GM21737 (cell line): Measurements from ENCODE around the gene SLC15A1.

Source experiments
- ATAC-seq: cut with Tn5 transposase; IDR thresholded peaks from one replicate; pipeline ENCODE4 v1.9.1; 2021; ENCODE audit warnings: mild to moderate bottlenecking, moderate library complexity; ENCODE audit not compliant: unreplicated experiment

SLC15A1 gene, protein sequence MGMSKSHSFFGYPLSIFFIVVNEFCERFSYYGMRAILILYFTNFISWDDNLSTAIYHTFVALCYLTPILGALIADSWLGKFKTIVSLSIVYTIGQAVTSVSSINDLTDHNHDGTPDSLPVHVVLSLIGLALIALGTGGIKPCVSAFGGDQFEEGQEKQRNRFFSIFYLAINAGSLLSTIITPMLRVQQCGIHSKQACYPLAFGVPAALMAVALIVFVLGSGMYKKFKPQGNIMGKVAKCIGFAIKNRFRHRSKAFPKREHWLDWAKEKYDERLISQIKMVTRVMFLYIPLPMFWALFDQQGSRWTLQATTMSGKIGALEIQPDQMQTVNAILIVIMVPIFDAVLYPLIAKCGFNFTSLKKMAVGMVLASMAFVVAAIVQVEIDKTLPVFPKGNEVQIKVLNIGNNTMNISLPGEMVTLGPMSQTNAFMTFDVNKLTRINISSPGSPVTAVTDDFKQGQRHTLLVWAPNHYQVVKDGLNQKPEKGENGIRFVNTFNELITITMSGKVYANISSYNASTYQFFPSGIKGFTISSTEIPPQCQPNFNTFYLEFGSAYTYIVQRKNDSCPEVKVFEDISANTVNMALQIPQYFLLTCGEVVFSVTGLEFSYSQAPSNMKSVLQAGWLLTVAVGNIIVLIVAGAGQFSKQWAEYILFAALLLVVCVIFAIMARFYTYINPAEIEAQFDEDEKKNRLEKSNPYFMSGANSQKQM

DNA sequence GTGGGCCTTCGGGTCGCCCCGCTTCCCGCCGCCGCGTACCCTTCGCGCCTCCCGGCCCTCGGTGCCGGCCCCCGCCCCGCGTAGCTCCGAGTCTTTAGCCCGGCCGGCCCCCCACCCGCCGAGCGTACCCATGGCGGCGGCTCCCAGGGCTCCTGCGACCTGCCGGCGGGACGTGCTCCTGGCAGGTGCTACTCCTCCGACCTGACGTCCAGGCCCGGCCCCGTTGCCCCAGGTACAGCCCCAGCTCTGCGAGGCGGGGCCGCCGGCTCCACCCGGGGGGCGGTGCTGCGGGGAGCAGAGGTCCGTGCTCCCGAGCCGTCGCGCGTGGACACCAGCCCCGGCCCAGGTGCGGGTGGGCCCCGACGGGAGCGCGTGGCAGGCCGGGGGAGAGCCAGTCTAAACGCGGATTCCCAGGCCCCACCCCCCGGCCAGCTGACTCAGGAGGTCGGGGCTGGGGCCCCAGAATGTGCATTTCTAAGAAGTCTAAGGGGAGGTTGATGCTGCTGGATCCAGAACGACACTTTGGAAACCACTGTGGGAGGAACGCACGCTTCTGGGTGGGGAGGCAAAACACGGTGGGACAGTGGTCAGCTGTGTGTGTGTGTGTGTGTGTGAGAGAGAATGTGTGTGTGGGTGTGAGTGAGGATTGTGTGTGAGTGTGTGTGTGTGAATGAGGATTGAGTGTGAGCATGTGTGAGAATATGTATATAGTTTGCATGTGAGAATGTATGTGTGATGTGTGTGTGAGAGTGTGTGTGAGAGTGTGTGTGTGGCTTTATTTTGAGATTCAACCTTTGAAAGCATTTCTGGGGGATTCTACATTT, at the start of gene SLC15A1:
Gene SLC15A1, minus strand, starts transcription at position 206 of the 824 bp plus-strand sequence. Its CDS starts 74 bp downstream, at position 132.
- ATAC-seq: no peak

DNA sequence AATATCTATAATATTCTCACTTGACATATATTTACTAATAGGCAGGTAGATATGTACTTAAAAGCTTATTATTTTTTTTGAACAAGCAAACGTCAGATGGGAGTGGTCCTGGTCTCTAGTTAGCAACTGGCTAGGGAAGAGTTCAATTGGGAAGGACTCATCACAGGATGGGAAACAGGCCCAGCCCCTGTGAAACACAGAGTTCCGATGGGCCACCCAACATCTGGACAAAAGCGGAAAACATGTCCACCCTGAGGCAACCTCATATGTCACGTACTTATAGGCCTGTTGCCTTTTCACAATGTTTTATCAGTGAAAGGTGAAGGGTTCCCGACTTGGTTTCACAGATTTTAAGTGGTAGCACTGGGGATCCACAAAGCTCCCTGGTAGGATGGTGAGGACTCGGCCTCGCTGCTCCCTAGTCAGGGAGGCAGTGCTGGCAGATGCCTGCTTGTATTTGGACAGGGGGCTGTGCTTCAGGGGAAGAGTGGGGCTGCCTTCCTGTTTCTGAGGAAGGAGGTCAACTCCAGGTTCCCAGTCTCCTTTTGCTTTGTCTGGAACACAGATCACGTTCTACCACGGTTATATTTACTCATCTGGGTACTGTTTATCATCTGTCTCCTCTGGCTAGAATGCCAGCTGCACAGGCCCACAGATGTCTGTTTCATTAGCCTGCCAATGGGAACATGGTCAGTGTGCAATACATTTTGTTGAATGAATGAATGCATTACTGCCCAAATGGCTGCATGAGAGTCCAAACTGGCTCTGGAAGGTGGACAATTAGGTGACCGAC, 49.4 kb upstream of the SLC15A1 start:
- no peak for ATAC-seq

DNA sequence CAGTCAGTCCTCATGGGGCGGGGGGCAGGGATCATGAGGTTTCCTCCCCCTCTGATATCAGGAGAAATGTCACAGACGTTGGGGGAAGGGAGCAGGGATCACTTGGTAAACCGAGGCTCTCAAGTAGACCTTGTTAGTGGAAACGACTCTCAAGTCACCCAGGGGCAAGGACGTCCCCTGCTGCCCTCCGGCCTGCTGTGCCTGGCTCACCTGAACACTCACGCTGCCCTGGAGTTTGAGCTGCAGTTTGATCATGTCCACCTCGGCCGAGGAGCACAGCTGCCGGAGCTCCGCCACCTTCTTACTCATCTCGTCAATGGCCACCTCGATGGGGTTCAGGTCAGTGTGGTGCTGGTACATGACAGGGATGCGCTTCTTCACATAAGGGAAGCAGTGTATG, 47.6 kb upstream of the SLC15A1 start:
- no peak for ATAC-seq

DNA sequence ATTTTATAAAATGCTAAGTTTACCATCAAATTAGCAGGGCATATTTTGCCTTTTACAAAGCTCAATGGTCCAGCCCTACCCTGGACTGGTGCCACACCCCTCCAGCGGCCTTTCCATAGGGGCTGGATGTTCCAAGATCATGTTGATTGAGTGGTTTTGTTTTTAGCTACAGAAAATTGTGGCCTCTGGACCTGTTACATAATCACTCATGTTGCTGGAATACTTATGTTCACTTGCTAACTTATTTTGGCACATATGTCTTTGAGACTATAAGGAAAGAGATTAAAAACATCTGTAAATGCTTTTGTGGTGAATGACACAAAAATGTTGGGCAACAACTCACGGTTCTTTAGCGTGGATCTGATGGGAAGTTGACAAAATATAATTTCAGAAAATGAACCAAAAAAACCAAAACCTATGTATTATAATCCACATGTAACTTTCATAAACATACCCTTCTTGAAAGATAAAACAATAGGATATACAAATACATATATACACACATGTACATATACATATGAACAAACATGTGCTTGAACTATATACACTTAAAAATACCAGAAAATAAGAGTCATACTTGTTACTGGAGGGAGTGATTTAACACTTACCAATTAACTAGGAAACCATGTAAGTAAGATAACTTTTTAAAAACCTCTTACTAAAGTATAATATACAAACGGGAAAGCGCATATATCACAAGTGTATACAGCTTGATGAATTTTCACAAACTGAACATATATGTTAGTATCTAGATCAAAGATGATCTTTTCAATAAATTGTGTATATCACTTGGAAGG, 46.6 kb upstream of the SLC15A1 start:
- ATAC-seq: no peak

DNA sequence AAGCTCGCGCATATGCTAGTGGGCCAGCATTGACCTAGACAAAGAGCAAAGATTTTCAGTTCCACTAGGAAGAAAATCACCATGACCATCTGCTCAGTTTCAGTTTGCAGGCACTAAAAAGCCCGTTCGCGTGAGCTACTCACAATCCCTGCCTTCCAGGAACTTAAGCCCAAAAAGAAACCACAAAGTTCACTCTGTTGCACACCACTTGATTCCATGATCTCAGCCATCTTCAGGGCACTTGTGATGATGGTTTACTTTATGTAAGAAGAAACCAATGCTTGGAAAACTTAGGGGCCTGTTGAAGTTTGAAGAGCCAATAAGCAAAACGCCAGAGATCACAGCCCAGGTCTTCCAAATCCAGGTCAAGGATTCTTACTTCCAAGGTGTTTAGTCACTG, 45.0 kb upstream of the SLC15A1 start:
- ATAC-seq: no peak

DNA sequence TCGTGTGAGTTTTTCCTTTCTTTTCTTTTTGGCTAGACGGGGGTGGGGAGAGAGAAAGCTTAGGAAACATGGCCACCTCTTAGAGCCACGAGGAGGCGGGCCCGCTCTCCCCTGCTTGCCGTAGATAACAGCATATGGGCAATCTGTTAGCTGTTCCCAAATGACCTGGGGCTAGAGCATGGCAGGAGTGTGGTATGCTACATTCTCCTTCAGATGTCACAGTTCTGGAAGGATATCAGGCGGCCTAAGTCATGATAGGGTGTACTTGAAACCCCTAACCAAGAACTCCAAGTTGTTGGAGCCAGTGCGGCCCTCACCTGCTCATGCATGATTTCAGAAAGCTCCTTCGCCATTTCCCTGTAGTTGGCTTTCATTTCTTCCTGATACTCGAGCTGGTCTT, 44.3 kb upstream of the SLC15A1 start:
- no peak for ATAC-seq

DNA sequence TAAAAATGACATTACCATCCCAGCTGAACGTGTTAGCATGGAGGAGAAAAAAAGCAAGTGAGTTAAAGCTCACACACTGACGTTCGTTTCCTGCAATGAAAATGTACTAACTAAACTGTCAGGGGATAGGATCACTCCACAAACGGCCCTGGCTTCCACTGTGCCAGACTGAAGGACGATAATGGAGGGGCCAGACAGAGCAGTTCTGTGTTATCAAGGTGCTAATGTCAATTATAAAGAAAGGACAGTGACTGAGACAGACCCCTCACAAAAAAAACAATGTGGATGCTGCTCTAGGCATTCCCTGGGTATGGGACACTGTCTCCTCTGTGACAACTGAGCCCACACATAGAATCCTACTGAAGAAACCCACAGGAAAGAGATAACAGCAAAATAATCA, 43.7 kb upstream of the SLC15A1 start:
- ATAC-seq: no peak

DNA sequence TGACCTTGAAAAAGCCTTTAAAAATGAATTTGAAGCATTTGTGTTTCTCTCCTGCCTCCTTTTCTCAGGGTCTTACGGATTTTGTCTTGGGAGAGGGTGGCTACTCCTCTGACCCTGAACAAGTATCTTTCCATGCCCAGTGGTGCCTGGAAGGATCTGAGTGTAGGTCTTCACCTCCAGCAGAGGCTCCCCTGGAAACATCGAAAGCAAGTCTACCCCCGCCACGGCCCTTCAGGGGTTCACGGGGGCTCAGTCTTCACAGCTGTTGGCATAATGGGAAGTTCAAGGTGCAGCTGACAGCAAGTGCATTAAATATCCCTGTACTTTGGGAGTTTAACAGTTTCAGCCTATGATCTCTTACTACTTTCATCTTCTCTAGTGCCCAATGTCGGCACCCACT, 42.7 kb upstream of the SLC15A1 start:
- ATAC-seq: no peak

DNA sequence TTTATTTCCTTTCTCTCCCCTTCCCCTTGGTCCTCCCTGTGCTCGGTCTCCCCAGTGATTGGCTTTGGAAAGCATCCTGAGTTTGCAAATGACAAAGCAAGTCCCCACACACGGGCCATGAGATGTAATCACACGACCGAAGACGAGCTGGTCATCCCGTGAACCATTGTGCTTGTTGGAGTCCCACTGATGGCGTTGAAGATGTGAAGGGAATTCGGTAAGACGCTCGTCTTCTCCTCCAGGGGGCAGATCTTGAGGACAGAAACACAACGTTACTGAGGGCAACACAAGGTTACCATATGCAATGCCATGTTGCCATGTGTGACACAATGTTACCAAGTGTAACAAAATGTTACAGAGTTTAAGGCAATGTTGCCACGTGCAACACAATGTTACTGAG, 42.0 kb upstream of the SLC15A1 start:
- ATAC-seq: no peak

DNA sequence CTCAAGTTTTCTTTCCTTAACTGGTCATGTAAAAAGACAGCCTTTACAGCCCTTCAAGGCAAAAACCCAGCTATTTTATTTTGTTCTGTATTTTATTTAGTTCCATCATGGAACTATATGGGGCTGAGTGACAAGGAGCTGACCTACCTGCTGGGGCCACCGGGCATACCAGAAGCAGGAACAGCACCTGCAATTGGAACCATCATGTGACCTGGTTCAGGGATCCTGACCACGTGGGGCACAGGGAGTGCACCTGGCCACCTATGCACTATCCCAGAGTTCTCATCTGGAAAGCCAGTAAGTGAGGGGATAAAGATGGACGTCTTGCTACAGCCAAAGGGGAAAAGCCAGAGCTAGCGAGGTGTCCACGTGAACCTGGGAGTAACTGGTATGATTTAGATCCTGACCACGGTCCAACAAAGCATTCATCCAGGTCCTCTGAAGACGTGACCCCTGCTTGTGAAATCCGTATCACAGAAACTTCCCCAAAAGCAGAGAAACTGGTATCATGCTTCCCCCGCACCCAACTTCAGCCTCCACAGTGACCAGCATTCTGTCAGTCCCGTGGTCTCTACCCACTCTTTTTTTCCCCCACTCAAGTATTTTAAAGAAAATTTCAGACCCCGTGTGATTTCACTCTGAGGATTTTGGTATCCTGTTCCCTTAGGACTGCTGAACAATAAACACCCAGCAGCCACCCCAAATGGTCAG, 40.5 kb upstream of the SLC15A1 start:
- no peak for ATAC-seq

DNA sequence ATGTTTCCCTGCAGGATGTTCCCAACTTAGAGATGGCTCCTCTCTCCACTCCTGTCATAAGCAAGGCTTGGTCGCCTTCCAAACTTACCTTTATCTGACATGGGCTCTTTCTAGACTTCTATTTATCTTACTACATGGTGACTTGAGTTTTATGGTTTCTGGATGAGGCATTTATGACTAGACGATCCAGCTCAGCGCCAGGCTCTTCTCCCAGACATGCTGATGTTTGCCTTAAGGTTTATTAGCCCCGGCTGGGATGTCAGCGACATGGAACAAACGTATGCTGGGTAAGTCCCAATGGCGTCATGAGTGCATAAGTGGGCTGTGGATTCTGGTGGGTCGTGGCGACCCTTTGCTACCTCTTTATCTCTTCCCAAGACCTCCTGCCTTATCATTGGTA, 39.8 kb upstream of the SLC15A1 start:
- ATAC-seq: no peak

DNA sequence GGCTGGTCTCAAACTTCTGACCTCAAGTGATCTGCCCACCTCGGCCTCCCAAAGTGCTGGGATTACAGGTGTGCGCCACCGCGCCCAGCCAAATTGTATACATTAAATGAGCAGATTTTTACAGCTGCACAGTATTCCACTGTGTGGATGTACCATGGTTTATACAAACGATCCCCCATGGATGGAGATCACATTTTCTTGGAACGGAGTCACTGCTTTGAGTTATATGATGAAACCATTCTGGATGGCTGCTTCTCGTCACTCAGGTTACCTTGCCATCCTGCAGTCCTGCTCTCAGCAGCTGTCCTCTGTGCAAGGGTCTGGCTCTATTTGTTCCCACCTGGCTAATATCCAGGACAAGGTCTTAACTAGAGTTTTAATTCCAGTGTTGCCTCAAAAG, 39.1 kb upstream of the SLC15A1 start:
- no peak for ATAC-seq

DNA sequence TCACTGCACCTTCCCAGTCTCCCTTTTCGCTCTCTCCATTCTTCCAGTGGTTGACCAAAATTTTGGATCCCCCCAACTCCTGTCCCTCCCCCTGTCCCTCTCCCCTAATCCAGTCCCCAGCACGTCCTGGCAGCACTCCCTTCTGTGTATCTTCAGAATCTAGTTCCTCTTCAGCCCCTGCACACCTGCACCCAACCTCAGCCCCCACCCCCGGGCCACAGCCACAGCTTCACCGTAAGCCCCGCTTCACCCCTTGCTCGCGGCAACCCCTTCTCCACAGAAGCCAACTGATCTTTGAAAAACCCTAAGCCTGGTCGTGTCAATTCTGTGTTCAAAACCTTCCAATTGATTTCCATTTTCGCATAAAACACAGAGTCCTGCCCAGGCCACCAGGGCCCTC, 35.5 kb upstream of the SLC15A1 start:
- ATAC-seq: no peak

DNA sequence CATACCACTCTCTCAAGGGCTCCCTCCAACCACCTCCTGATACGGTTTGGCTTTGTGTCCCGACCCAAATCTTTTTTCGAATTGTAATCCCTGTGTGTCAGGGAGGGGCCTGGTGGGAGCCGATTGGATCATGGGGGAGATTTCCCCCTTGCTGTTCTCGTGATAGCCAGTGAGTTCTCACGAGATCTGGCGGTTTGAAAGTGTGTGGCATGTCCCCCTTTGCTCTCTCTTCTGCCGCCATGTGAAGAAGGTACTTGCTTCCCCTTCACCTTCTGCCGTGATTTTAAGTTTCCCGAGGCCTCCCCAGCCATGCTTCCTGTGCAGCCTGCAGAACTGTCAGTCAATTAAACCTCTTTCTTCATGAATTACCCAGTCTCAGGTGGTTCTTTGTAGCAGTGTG, 34.7 kb upstream of the SLC15A1 start:
- ATAC-seq: no peak

DNA sequence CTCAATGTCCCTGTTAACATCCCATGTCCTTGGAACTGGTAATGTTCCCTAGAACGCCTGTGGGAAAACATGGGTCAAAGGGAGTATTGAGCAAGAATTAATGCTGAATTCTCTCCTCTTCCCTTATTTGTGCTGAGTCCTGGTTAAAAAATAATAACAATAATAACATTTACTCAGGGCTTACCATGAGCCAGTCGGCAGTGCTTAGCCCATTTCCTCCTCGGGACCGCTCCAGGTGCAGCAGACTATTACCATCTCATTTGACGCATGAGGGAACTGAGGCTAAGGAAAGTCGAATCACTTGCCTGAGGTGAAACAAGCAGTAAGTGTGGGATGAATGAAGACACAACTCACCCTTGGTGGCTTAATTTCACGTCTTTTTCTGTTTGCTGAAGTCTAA, 33.6 kb upstream of the SLC15A1 start:
- no peak for ATAC-seq

DNA sequence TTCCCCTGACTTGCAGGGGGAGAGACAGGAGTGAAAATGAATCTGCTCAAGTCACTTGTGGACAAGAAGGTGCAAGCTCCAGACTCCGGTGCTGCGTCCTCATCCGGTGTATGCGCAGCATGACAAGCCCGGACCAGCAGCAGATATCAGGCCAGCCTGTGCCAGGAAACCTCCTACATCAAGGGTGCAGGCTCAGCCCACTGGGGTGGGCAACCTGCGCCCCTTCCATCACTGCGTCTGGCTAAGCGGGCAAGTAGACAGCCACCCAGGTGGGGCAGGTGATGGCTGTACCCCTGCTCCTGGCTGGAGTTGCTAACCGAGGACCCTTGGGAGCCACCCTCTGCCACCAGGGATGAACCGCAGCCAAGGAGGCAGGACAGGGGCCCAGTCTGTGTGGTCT, 32.9 kb upstream of the SLC15A1 start:
- ATAC-seq: no peak

DNA sequence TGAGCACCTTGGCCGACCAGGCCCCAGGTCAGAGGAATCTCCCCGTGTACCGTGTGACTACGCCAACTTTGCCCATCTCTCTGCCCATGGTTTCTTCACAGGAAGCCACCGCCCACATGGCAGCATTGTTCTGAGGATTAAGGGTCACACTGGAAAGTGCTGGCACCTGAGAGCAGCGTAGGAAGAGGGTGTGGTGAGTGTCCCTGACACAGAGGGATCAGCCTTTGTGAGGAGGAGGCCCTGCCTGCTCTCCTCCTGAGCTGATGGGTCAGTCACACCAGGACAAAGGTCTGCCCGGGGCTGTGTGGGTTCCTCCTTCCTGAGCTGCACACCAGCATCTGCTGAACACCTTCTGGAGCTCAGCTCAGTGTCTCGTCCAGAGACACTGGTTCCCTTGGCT, 32.2 kb upstream of the SLC15A1 start:
- ATAC-seq: no peak

DNA sequence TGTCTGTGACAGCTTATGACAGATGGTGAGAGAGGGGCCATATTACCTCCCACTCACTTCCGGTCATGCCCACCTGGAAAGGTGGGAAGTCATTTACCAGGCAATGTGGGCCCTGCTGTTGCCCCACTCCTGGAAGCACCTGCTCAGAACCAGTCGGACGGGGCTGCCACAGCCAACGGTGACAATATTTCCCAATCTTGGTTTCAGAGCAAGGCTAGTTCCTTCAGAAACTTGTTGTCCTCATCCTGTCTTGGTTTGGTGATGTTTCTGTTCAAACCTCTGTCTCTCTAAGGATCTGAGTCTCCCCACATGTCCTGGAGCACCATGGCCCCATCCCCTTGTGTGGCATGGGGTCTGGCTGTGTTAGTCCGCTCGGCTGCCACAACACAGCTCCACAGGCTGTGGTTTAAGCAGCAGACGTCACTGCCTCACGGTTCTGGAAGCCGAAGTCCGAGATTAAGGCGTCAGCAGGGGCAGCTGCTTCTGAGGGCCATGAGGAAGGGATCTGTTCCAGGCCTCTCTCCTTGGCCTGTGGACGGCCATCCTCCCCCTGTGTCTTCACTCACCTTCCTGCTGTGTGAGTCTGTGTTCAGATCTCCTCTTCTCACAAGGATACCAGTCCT, 31.5 kb upstream of the SLC15A1 start:
- ATAC-seq: no peak

DNA sequence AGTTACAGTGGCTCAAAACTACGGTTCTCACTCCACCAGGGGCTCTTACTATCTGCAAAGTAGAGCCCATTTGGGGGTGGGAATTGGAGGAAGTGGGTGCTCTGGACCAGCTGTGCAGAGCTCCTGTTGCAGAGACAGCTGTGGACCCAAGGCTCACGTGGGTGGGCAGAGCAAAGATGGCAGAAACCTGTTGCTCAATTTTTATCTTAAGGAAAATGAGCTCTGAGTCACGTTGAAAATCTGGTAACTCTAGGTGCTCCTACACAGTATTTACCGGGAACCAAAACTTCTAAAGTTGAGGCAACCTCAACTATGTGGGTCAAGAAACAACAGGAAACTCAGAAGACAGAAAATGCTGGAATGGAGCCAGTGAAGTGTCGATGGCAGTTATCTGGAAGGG, 30.2 kb upstream of the SLC15A1 start:
- no peak for ATAC-seq
